Neuronal stem cell (in vitro differentiated cells): ENCODE measurements around the gene MFSD2A.
"Not testable (repeated sequence)": the region's sequence is repeated elsewhere in the genome, so short reads cannot be mapped to it uniquely, and the experiment has no call there.

Source experiments
- DNase-seq: peaks from one replicate; pipeline ENCODE4 v3.0.0-alpha.2; 2013; ENCODE audit warnings: low spot score
- H2AFZ ChIP-seq: one replicate; pipeline ENCODE4 v1.6.1; 2013; ENCODE audit warnings: mild to moderate bottlenecking, low read length, inconsistent platforms
- H2AK5ac ChIP-seq: 2 replicates; pipeline ENCODE4 v1.6.1; 2013; ENCODE audit warnings: low read depth, mild to moderate bottlenecking, inconsistent platforms, low read length, moderate library complexity, mixed read lengths
- H2BK120ac ChIP-seq: 2 replicates; pipeline ENCODE4 v1.6.1; 2013; ENCODE audit warnings: low read depth, mild to moderate bottlenecking, inconsistent platforms, low read length, moderate library complexity, mixed read lengths
- H2BK12ac ChIP-seq: one replicate; pipeline ENCODE4 v1.6.1; 2013; ENCODE audit warnings: low read length, inconsistent platforms
- H2BK15ac ChIP-seq: 2 replicates; pipeline ENCODE4 v1.6.1; 2013; ENCODE audit warnings: mild to moderate bottlenecking, low read length, inconsistent platforms, mixed read lengths
- H2BK5ac ChIP-seq: one replicate; pipeline ENCODE4 v1.6.1; 2013; ENCODE audit warnings: inconsistent platforms, mild to moderate bottlenecking, low read length, moderate library complexity
- H3K14ac ChIP-seq: one replicate; pipeline ENCODE4 v1.6.1; 2013; ENCODE audit warnings: low read length, inconsistent platforms
- H3K18ac ChIP-seq: 2 replicates; pipeline ENCODE4 v1.6.1; 2013; ENCODE audit warnings: low read length, inconsistent platforms
- H3K23ac ChIP-seq: 2 replicates; pipeline ENCODE4 v1.6.1; 2013; ENCODE audit warnings: low read depth, mild to moderate bottlenecking, mixed read lengths, low read length, inconsistent platforms; ENCODE audit not compliant: poor library complexity
- H3K27ac ChIP-seq: replicated peaks from 3 replicates; pipeline ENCODE4 v1.5.1; 2013; ENCODE audit warnings: low read length, inconsistent platforms
- H3K27me3 ChIP-seq, 3 experiments: 2 replicates each; pipeline ENCODE4 v1.6.1; 2013; ENCODE audit warnings: low read length in 3 of 3, mild to moderate bottlenecking in 2 of 3, inconsistent platforms in 1 of 3, low read depth in 1 of 3, mixed read lengths in 1 of 3, moderate library complexity in 1 of 3; ENCODE audit not compliant: control insufficient read depth in 3 of 3, insufficient read depth in 3 of 3
- H3K36me3 ChIP-seq, 2 donors: replicated peaks in 1 of 2; 2 replicates each; pipeline ENCODE4 v1.6.1; 2013; ENCODE audit warnings: low read length in 2 of 2; ENCODE audit not compliant: control insufficient read depth in 2 of 2, insufficient read depth in 2 of 2
- H3K4ac ChIP-seq: 2 replicates; pipeline ENCODE4 v1.6.1; 2013; ENCODE audit warnings: inconsistent platforms, mild to moderate bottlenecking, low read length, moderate library complexity
- H3K4me1 ChIP-seq, 2 donors: 1 replicate in 1 of 2; 2 replicates in 1 of 2; pipeline ENCODE4 v1.6.1; 2013; ENCODE audit warnings: low read length in 2 of 2, low read depth in 1 of 2; ENCODE audit not compliant: control insufficient read depth in 2 of 2, insufficient read depth in 1 of 2
- H3K4me2 ChIP-seq: one replicate; pipeline ENCODE4 v1.6.1; 2013; ENCODE audit warnings: mild to moderate bottlenecking, low read length, inconsistent platforms; ENCODE audit not compliant: insufficient read depth, poor library complexity, severe bottlenecking
- H3K4me3 ChIP-seq, 2 donors: 2 replicates each; pipeline ENCODE4 v1.5.1; 2013; ENCODE audit warnings: low read length in 2 of 2, mild to moderate bottlenecking in 2 of 2, inconsistent platforms in 1 of 2, moderate library complexity in 1 of 2
- H3K79me1 ChIP-seq: one replicate; pipeline ENCODE4 v1.6.1; 2013; ENCODE audit warnings: low read depth, mild to moderate bottlenecking, inconsistent platforms, low read length, moderate library complexity
- H3K9ac ChIP-seq: one replicate; pipeline ENCODE4 v1.6.1; 2013; ENCODE audit warnings: mild to moderate bottlenecking, low read depth, low read length, inconsistent platforms; ENCODE audit not compliant: poor library complexity
- H3K9me3 ChIP-seq, 2 donors: replicated peaks in 1 of 2; 2 replicates each; pipeline versions ENCODE3 to v1.6.1; 2013; ENCODE audit warnings: low read length in 2 of 2, mild to moderate bottlenecking in 2 of 2, inconsistent platforms in 1 of 2, low read depth in 1 of 2, mixed read lengths in 1 of 2, moderate library complexity in 1 of 2; ENCODE audit not compliant: control insufficient read depth in 2 of 2, insufficient read depth in 1 of 2
- H4K8ac ChIP-seq: one replicate; pipeline ENCODE4 v1.6.1; 2013; ENCODE audit warnings: low read depth, mild to moderate bottlenecking, inconsistent platforms, low read length, moderate library complexity
- H4K91ac ChIP-seq: one replicate; pipeline ENCODE4 v1.6.1; 2013; ENCODE audit warnings: low read length, low read depth, mild to moderate bottlenecking, inconsistent platforms; ENCODE audit not compliant: poor library complexity
- WGBS, 2 donors: extraction: QIAGEN DNeasy Blood & Tissue Kit; methylation state at CpG; one replicate each; pipeline ENCODE4 v1.1.7; 2013; ENCODE audit warnings: missing lambda C conversion rate in 2 of 2, mixed read lengths in 1 of 2; ENCODE audit not compliant: insufficient read length in 2 of 2, insufficient replicate concordance in 1 of 2; ENCODE audit errors: extremely low coverage in 2 of 2; 5-methylcytosine and 5-hydroxymethylcytosine counted together

MFSD2A gene

DNA sequence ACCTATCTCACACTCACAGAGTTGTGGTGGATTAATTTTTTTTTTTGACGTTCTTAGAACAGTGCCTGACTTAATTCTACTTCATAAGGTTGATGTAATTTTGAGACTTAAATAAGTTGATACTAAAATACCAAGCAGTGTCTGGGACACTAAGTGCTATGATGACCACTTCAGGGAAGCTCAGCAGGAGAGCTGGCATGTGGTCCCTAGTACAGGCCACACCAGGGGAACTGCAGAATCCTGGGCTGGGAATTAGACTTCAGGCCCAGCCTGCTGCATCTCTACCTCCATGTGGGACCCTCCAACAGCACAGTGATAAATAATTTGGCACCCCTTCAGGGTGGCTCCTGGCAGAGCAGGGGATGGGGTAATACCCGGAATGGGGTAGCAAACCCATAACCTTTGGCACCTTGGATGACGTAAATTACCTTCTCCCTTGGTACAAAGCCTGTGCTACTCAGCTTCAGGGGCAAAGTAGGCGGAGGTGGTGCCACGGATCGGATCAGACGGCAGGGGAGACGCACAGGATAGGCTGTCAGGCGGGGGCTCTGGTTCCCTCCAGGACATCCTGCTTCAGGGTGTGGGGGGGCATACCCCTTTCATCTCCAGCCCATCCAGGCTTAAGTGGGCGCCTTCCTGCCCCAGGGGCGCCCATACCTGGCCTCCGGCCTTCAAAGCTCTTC lies 4.8 kb downstream of the MFSD2A start:
- no CpG with 5 or more reads among the region's 12 CpGs for WGBS, 2 donors
- no peak overlapping the region for H3K14ac ChIP-seq

DNA sequence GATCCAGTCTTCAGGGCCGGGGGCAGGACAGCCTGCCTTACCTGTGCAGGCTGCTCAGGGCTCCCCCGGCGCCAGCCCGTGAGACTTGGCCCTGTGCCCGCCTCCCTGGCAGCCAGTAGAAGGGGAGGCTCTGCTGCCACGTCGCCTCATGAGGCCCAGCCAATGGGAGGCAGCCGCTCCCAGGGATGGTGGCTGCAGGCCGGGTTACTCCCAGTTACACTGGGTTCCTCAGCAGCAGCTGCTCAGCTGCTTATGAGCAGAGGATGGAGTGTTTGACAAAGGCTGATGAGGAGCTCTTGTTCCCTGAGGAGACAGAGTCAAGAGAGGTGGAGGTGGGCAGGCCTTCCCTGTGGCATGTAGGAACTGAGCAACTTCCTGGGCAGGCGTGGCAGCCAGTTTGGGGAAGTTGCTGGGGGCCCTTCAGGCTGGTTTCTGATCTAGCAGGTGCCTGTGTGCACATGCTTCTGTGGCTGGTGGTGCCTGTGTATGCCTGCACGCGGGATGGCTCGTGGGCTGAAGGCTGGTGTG lies 5.5 kb downstream of the MFSD2A start:
- Histone ChIP-seq H4K91ac (no peak overlapping the region), H3K27ac (no peak overlapping the region), H2AK5ac (peak overlapping the region; percentile 11), H3K9me3 (no peaks in the 10 kb centered on the region), H3K4me2 (no peak overlapping the region), H3K4me3 (no peak overlapping the region), H2BK120ac (no peak overlapping the region), H2BK12ac (no peak overlapping the region), H3K79me1 (no peaks in the 10 kb centered on the region), H3K36me3 (peaks cover 0 to 78% of the 10 kb centered on the region in 2 donors), H3K23ac (peak overlapping the region; percentile 55), H3K27me3 (peaks cover 0 to 21% (median 0%) of the 10 kb centered on the region in 3 experiments), H2AFZ (no peak overlapping the region), H3K4me1 (peaks cover 4 to 6% of the 10 kb centered on the region in 2 donors), H3K14ac (no peak overlapping the region), H2BK15ac (no peak overlapping the region), H4K8ac (peak overlapping the region; percentile 92), H2BK5ac (peak overlapping the region; percentile 90), H3K18ac (peak overlapping the region; percentile 48), H3K4ac (no peak overlapping the region), H3K9ac (no peak overlapping the region)
- WGBS, 2 donors = no CpG with 5 or more reads among the region's 13 CpGs
- DNase-seq = no peak

More for the DNA sequence above, 4.8 kb downstream of the MFSD2A start:
- Histone ChIP-seq H3K18ac (no peak overlapping the region), H4K8ac (no peak overlapping the region), H3K4me2 (no peak overlapping the region), H2BK120ac (no peak overlapping the region), H3K4ac (no peak overlapping the region), H3K79me1 (no peaks in the 10 kb centered on the region), H3K4me3 (no peak overlapping the region), H3K23ac (no peak overlapping the region), H2BK5ac (peak overlapping the region; percentile 90), H4K91ac (no peak overlapping the region), H2BK12ac (no peak overlapping the region), H3K27ac (no peak overlapping the region), H2BK15ac (no peak overlapping the region), H3K9ac (no peak overlapping the region), H3K36me3 (peaks cover 0 to 71% of the 10 kb centered on the region in 2 donors), H2AK5ac (no peak overlapping the region), H3K9me3 (no peaks in the 10 kb centered on the region), H3K4me1 (peaks cover 6 to 7% of the 10 kb centered on the region in 2 donors), H3K27me3 (peaks cover 0 to 26% (median 0%) of the 10 kb centered on the region in 3 experiments), H2AFZ (no peak overlapping the region)
- DNase-seq = no peak

DNA sequence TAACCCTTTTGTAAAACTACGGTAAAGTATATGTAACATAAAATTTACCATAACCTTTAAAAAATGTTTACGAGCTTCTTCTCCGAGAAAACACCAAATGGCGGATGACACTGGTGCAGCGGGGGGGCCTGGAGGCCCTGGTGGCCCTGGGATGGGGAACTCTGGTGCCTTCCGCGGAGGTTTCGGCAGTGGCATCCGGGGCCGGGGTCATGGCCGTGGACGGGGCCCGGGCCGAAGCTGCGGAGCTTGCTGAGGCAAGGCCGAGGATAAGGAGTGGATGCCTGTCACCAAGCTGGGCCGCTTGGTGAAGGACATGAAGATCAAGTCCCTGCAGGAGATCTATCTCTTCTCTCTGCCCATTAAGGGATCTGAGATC lies 7.5 kb downstream of the MFSD2A start:
- no CpG with 5 or more reads among the region's 17 CpGs for WGBS, 2 donors
- Histone ChIP-seq H3K4ac (no peak overlapping the region), H3K14ac (no peak overlapping the region), H2AFZ (no peak overlapping the region), H3K4me3 (no peak overlapping the region), H3K27me3 (peaks cover 0 to 6% (median 0%) of the 10 kb centered on the region in 3 experiments), H2AK5ac (no peak overlapping the region), H3K27ac (no peak overlapping the region), H2BK120ac (no peak overlapping the region), H3K79me1 (no peaks in the 10 kb centered on the region), H3K4me2 (no peak overlapping the region), H2BK12ac (no peak overlapping the region), H3K36me3 (peaks cover 0 to 90% of the 10 kb centered on the region in 2 donors), H4K91ac (no peak overlapping the region), H2BK5ac (no peak overlapping the region), H3K23ac (no peak overlapping the region), H3K18ac (no peak overlapping the region), H4K8ac (no peak overlapping the region), H3K4me1 (peaks cover 0 to 3% of the 10 kb centered on the region in 2 donors), H2BK15ac (no peak overlapping the region), H3K9me3 (no peaks in the 10 kb centered on the region), H3K9ac (no peak overlapping the region)
- no peak for DNase-seq

GRCh38 chr1:39962964-39963363 lies 8.0 kb downstream of the MFSD2A start:
- not testable (repeated sequence) for H2BK5ac ChIP-seq, H4K8ac ChIP-seq, H3K4me3 ChIP-seq, H3K18ac ChIP-seq, H3K4me1 ChIP-seq, H3K4ac ChIP-seq, H3K27me3 ChIP-seq, H3K9ac ChIP-seq, H4K91ac ChIP-seq, H3K79me1 ChIP-seq, DNase-seq, H2BK12ac ChIP-seq, H3K27ac ChIP-seq, H3K4me2 ChIP-seq, H3K23ac ChIP-seq, H2BK15ac ChIP-seq, H3K9me3 ChIP-seq, H2BK120ac ChIP-seq, H3K14ac ChIP-seq, H2AK5ac ChIP-seq, H2AFZ ChIP-seq
- peaks cover 0 to 91% of the 10 kb centered on the region in 2 donors for H3K36me3 ChIP-seq
- no CpG with 5 or more reads among the region's 13 CpGs for WGBS, 2 donors
